ENCODE data around the gene GPC2.
"Not testable (repeated sequence)": the region's sequence is repeated elsewhere in the genome, so short reads cannot be mapped to it uniquely, and the experiment has no call there.

The GPC2 gene

DNA sequence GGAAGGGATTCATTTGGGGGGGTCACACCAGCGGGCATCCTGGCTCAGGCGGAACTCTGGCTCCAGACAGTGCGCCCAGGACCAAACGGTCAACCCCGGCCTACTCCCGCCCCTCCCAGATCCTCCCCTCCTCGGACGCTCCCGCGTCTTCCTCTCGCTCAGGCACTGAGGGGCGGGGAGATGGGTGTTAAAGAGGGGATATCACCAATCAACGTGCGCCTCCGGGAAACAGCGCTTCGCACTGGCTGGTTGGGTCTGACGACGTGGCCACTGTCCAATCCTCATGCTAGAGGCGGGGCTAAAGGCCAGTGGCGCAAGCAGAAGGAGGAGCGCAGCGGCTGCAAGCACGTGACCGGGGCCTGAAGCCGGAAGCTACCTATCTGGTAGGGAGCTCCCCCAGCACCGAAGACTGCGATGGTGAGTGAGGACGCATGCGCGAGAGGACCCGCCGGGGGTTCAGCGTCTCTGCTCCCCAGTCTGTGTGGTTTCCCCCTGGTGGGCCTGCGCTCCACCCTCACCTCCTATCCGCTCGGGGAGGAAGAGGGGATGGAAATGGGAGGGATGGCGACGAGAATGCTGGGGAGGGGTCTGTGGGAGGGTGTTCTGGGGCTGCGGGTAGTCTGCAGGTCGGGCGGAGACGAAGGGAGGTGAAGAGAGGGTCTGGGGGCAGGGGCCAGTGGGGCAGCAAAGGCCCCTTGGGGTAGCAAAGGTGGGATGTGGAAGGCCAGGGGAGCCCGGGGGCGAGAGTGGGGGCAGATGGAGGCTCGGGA, 28.4 kb downstream of the GPC2 start, which contains the start of gene LAMTOR4:
LAMTOR4 (plus strand) TSS at position 360 of the 770 bp plus-strand sequence; CDS start at position 415, 55 bp downstream.
- DNase-seq (ENCODE audit: low read depth), result peak; percentile 97

DNA sequence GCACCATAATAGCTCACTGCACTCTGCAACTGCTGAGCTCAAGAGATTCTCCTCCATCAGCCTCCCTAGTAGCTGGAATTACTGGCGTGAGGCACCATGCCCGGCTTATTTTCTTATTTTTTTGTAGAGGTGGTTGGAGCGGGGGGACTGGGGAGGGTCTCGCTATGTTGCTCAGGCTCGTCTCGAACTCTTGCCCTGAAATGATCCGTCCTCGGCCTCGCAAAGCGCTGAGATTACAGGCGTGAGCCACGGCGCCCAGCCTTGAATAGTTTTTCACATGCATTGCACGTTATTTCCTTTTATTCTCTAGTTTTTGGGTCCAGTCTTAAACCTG, 29.0 kb downstream of the GPC2 start:
- DNase-seq (ENCODE audit: low read depth), result no peak

DNA sequence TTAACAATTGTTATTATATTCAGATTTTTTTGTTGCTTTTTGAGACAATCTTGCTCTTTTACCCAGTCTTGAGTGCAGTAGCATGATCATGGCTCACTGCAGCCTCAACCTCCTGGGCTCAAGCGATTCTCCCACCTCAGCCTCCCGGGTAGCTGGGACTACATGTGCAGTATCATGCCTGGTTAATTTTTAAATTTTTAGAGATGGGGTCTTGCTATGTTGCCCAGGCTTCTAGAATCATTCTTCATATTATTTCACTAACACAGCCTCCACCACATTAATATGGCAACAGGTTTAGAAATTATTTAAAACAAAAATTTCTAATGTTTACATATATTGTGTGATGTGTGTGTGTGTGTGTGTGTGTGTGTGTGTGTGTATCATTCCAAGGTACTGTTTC, 29.9 kb downstream of the GPC2 start:
- DNase-seq (ENCODE audit: low read depth), result no peak

DNA sequence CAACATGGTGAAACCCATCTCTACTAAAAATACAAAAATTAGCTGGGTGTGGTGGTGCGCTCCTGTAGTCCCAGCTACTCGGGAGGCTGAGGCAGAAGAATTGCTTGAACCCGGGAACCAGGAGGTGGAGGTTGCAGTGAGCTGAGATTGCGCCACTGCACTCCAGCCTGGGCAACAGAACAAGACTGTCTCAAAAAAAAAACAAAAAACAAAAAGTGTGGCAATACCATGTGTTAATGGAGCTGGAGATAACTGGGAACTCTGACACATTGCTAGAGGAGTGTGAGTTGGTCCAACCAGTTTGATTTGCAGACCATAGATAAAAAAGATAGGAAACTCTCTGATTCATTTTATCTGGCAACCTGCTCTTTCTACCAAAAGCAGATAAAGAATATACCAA, 30.8 kb downstream of the GPC2 start:
- DNase-seq (ENCODE audit: low read depth), result not testable (repeated sequence)

DNA sequence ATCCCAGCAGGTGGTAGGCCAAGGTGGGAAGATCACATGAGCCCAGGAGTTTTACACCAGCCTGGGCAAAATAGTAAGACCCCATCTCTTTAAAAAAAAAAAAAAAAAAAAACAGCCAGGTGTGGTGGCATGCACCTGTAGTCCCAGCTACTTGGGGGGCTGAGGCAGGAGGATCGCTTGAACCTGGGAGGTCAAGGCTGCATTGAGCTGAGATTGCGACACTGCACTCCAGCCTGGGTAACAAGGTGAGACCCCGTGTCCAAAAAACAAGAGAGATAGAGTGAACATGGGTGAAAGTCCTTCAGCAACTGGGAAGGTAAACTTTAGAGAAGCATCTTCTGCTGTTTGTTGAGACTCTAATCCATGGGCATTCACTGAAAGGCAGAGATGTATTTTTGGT, 34.7 kb downstream of the GPC2 start:
- no peak for DNase-seq (ENCODE audit: low read depth)

DNA sequence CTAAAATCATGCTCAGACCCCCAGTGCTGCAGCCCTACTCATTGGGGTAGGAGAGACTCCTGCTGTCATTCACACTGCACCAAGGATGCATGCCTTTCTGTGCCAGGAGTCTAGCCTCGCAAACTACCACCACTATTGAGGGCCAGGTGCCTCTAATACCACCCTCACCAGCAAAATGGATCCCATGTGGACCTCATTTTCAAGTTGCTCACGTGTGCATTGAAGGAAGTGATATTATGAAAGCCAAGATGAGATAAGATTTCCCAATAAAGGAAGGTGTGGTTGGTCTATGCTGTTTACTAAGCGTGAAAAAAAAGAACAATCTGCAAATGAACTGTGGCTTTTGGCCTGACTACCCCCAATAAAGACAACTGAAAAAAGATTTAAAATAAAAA, 35.6 kb downstream of the GPC2 start:
- DNase-seq (ENCODE audit: low read depth), result no peak

DNA sequence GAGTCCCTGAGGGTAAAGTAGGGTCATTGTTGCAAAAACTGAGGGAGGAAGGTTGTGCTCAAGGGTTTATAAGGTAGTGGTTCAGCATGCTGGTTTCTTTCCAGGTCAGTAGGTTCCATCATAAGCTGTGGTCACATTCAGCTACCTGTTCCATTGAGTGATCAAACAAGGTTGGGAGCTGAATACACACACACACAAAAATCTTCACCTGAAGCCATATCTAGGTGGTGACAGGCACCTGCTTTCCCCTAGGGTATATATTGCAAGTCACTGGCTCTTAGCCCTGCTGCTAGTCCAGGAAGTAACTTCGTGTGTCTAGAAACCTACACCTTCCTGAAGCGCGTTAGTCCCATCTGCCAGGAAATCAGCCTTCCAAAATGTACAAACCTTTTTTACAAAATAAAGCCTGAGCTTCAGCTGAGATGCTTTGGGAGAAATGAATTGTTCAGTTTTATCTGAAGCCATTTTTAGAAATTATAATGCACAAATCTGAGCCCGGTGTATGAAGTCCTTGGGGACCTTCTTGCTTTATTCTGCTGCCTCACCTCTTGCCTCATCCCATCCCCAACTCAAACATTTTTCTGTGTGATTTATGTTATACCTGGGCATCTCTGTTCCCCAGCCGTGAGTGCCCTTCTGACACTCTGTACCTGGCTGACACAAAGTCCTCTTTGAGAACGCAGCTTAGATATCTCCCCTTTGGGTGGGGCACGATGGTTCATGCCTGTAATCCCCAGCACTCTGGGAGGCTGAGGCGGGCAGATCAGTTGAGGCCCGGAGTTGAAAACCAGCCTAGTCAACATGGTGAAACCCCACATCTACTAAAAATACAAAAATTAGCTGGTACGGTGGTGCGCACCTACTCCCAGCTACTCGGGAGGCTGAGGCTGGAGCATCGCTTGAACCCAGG, 39.1 kb downstream of the GPC2 start:
- DNase-seq (ENCODE audit: low read depth), result no peak

DNA sequence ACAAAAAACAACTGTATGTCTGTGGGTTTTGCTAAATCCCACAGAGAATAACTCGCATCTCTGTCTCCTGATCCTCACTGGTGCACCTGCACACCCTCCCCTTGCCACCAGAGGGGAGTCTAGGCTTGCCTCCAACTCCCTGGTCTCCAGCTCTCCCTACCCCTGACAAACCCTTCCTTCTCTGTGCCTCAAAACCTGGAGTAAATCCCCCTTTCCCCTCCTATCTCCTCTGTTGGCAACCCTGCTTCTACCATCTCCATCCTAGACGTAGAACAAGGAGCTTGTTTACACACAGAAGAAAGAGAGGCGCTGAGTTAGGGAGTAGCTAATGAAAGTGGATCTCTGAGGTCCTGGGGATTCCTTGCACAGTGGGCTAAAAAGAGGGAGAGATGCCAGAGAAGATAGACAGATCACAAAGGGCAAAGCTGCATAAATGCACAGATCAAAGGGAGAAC, 44.5 kb downstream of the GPC2 start:
- peak; percentile 31 for DNase-seq (ENCODE audit: low read depth)

DNA sequence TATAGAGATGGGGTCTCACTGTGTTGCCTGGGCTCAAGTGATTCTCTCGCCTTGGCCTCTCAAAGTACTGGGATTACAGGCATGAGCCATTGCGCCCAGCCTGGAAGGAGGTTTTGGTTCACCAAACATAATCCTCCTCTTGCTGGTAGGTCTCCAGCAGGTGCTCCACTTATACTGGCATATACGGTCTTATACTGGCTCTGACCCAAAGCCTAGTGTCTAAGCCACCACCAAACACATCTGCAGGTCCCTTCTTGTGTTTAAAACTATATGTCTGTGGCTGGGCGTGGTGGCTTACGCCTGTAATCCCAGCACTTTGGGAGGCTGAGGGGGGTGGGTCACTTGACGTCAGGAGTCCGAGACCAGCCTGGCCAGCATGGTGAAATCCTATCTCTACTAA, 45.1 kb downstream of the GPC2 start:
- DNase-seq (ENCODE audit: low read depth), result no peak

DNA sequence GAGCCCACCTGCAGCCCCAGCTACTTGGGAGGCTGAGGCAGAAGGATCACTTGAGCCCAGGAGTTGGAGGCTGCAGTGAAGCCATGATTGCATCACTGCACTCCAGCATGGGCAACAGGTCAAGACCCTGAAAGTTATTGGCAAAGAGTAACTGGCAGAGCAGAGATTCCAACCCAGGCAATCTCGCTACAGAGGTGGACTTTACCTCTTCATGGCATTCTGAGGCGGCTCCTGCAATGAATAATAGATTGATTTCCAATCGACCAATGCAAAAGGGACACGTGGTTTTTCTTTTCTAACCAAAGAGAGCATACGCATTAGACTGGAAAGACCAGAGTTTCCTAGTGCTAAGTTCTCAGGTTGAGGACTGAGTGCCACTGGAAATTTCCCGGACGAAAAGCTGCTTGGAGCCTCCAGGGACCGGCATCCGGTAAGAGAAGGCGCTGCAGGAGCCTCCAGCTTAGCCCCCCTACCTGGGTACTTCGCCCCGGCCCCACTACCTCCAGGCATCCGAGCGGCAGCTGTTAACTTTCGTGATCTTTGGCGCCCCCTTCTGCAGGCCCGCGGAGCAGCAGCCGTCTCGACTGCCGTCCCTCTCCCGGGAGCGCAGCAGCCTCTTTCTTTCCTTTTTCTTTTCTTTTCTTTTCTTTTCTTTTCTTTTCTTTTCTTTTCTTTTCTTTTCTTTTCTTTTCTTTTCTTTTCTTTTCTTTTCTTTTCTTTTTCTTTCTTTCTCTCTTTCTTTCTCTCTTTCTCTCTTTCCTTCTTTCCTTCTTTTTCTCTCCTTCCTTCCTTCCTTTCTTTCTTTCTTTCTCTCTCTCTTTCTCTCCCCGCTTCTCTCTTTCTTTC, 46.4 kb downstream of the GPC2 start:
- peak; percentile 76 for DNase-seq (ENCODE audit: low read depth)

DNA sequence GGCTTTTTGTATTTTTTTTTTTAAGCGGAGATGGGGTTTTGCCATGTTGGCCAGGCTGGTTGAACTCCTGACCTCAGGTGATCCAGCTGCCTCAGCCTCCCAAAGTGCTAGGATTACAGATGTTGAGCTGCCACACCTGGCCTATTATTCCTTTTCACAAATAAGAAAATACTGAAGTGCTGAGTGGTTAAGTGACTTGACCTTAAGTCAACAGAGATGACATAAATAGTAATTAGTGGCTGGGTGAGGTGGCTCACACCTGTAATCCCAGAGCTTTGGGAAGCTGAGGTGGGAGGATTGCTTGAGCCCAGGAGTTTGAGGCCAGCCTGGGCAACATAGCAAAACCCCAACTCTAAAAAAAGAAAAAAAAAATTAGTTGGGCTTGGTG, 47.0 kb downstream of the GPC2 start:
- DNase-seq (ENCODE audit: low read depth), result not testable (repeated sequence)

DNA sequence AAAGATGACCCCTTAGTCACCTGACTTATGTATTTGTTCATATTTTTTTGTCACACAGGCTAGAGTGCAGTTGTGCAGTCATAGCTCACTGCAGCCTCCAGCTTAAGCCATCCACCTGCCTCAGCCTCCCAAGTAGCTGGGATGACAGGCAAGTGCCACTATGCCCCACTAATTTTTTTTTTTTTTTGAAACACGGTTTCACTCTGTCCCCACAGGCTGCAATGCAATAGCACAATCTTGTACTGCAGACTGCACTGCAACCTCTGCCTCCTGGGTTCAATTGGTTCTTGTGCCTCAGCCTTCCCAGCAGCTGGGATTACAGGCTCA, 48.6 kb downstream of the GPC2 start:
- no peak for DNase-seq (ENCODE audit: low read depth)

DNA sequence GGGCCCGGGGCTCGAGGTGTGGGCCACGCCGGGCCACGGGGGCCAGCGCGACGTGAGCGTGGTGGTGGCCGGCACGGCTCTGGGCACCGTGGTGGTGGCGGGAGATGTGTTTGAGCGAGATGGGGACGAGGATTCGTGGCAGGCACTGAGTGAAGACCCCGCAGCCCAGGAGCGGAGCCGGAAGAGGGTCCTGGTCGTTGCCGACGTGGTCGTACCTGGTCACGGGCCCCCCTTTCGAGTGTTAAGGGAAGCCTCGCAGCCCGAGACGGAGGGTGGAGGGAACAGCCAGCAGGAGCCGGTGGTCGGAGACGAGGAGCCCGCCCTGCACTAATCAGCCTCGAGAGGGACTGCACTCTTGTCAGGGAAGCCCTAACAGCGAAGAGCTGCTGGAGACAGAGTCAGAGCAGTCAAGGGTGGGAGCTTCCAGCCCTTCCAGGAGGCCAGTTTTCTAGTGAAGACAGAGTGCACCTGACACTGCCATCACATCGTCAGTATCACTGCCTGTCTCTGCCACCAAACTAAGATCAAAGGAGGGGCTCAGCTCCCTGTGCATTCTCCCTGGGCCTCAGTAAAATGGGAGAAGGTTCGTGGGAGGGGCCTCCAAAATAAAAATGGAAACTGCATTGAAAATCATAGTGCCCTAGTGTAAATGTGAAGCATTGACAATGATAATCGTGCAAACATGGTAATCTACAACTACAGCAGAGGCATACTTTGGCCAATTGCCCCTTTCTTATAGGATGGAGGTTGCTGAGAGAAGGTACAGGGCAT, 49.1 kb downstream of the GPC2 start:
- DNase-seq (ENCODE audit: low read depth), result no peak

DNA sequence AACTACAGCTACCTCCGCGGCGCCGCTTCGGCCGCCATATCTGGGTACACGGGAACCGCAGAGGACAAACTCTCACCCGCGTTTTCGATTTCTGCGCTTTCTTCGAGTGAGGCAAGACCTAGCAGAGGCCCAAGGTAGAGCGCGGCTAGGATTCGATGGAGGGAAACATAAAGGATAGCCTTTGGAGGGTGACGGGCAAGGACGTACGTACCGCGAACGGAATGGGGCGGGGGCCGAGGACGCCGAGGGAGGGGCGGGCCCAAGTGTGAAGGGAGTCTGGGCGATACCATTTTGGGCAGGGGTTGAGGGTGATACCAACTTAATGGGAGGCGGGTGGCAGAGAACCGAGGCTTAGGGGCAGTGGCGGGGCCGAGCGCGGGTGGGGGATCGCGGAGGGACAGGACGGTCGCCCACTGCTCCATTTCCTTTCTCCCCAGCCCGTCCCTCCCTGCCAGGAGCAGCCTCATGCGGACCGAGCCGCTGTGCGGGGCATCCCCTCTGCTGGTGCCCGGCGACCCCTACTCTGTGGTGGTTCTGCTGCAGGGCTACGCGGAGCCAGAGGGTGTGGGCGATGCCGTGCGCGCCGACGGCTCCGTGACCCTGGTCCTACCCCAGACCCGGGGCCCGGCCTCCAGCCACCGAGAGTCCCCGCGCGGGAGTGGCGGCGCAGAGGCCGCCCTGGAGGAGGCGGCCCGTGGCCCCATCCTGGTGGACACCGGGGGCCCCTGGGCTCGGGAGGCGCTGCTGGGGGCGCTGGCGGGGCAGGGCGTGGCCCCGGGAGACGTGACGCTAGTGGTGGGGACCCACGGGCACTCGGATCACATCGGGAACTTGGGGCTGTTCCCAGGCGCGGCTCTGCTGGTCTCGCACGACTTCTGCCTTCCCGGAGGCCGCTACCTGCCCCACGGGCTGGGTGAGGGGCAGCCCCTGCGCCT, 50.0 kb downstream of the GPC2 start, which contains the start of gene MBLAC1:
MBLAC1 (plus strand) TSS at position 37 of the 935 bp plus-strand sequence; CDS start at position 466, 429 bp downstream.
- DNase-seq (ENCODE audit: low read depth), result peak; percentile 84

DNA sequence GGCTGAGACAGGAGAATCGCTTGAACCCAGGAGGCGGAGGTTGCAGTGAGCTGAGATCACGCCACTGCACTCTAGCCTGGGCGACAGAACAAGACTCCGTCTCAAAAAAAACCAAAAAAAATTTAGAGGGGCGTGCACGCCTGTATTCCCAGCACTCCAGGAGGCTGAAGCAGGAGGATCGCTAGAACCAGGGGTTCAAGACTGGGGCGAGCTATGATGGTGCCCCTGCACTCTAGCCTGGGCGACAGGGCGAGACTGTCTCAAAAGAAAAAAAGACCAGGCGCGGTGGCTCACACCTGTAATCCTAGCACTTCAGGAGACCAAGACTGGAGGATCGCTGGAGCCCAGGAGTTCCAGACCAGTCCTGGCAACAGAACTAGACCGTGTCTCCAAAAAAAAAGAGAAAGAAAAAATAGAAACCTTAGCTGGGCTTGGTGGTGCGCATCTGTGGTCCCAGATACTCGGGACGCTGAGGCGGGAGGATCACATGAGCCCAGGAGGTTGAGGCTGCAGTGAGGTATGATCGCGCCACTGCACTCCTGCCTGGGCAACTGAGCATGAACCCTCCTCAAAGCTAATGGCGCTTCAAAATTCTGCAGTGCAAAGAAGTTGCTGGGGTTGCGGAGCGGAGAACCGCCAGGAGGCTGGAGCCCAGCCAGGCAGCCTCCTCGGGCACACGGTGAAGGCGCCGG, 50.8 kb downstream of the GPC2 start:
- no peak for DNase-seq (ENCODE audit: low read depth)

DNA sequence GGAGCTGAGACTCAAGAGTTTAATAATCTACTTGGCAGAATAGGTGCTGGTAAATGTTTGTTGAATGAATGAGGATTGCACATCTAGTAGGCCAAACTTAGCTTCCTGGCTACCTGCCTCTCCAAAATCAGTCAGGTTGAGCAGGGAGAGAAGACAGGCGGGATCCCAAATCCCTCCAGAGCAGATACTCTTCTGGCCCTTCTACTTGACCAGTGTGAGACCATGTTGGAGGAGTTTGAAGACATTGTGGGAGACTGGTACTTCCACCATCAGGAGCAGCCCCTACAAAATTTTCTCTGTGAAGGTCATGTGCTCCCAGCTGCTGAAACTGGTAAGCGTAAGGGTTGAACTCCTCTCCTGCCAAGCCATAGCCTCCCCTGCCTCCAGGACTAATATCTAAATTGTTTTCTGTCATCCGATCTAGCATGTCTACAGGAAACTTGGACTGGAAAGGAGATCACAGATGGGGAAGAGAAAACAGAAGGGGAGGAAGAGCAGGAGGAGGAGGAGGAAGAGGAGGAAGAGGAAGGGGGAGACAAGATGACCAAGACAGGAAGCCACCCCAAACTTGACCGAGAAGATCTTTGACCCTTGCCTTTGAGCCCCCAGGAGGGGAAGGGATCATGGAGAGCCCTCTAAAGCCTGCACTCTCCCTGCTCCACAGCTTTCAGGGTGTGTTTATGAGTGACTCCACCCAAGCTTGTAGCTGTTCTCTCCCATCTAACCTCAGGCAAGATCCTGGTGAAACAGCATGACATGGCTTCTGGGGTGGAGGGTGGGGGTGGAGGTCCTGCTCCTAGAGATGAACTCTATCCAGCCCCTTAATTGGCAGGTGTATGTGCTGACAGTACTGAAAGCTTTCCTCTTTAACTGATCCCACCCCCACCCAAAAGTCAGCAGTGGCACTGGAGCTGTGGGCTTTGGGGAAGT, 52.6 kb downstream of the GPC2 start:
- no peak for DNase-seq (ENCODE audit: low read depth)

DNA sequence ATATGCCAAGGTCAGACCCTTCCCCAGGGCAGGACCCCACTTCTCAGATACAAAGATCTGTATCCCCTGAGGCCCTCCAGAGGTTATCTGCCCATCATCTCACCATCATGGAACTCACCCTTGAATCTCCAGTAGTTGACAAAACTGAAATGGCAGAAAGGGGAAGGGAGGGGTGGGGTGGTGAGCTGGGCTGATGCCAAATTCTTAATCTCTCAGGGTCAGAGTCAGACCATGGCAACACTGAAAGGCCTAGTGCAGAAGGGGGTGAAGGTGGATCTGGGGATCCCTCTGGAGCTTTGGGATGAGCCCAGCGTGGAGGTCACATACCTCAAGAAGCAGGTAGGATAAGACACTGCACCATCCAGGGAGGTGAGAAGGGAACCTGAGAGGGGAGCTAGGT, 54.6 kb downstream of the GPC2 start:
- DNase-seq (ENCODE audit: low read depth), result no peak

DNA sequence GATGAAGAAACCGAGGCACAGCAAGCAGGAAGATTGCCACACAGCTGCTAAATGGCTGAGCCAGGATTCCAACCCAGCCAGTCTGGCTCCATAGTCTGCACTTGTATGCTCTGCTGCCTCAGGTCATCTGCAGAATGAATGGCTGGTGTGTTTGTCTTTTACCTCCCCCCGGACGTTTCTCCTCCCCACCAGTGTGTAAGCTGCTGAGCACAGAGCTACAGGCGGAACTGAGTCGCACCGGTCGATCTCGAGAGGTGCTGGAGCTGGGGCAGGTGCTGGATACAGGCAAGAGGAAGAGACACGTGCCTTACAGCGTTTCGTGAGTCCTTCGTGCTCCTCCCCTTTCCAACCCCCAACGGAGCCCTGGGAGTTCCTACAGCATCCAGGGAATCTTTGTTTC, 55.1 kb downstream of the GPC2 start:
- no peak for DNase-seq (ENCODE audit: low read depth)

DNA sequence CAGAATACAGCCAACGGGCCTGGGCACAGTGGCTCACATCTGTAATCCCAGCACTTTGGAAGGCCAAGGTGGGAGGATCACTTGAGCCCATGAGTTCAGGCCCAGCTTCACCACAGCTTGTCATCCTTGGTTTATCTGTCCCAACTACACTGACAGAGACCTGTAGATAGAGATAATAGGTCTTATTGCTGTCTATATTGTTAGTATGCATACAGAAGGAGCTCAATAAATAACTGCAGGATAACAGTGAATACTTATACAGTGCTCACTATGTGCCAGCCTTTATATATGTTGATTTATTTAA, 56.5 kb downstream of the GPC2 start:
- DNase-seq (ENCODE audit: low read depth), result no peak
